D341Med (cell line): ENCODE data around the gene DLK1.

Experiments
- DNase-seq: peaks from one replicate; pipeline ENCODE4 v3.0.0; 2012; ENCODE audit warnings: low spot score

Gene DLK1

DNA sequence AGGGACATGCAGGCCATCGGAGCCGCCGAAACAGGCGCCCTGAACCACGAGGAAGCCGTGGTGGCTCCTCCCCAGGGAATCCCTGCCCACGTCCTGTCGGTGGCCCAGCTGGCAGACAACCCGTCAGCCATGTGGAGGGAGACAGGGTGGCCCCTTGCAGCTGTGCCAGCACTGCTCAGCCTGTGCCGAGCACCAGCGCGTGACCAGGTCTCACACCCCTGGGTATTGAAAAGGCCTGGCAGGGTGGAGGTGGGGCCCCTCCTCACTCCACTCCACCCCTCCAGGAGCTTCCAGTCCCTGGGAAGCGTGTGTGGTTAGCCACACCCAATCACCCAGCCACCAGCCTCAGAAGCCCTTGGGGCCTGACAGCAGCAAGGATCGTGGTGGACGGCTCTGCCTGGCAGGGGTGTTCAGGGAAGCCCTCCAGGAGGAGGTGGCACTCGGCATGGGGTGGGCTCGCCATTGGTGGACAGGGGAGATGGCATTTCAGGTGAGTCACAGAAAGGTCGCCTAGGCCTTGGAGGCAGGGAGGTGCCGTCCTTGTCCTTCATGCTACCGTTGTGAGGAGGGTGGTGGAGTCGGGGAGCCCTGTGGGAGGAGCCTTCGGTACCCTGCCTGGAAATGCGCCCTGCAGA is 12.3 kb upstream of the DLK1 start:
- DNase-seq = no peak

DNA sequence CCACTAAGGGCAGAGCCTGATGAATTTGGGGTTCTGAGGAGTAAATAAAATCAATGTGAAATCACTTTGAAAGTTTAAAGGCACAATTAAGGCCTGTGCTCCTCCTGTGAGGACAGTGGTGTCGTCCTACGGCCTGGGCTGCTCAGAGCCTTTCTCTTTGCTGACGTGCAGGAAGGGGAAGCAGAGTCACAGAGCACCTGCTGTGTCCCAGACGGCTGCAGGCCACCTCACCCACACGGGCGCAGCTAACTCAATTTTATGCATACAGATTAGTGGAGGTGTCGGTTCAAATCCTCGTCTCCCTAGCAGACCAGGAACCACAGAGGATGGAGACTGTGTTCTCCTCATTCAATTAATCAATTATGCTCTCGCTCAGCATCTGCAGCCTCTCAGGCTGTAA is 11.4 kb upstream of the DLK1 start:
- DNase-seq = no peak

DNA sequence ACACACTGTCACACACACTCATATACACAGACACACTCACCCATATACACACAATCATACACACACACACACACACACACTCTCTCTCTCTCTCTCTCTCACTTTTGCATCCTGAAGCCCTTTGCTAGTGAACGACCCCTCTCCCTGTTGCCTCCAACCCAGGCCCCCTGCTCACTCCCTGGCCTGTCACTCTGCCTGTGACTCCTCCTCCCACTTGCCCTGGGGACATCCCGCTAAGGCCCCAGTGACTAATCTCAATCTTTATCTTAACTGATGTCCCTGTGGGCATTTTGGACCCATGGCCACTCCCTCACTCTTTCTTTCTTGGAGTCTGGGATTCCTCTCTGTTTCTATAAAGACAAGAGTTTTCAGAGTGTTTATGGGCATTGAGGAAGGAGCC is 10.9 kb upstream of the DLK1 start:
- DNase-seq = no peak

DNA sequence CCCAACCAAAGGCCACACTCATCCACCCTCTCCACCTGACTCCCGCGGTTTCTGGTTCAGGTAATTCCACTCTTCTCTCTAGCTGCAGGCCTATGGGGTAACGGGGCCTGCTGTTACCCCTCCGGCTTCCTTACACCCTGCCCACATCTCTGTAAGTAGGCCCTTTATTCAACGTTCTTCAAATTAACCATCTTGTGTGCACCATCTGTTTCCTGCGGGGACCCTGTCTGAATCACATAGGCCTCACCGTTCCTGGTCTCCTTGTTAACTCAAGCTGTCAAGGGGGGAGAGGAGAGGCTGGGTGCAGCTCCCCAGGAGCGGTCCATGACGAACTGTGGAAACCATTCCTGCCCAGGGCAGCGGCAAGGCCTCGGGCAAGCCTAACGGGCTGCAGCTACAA is 9.3 kb upstream of the DLK1 start:
- DNase-seq = no peak

DNA sequence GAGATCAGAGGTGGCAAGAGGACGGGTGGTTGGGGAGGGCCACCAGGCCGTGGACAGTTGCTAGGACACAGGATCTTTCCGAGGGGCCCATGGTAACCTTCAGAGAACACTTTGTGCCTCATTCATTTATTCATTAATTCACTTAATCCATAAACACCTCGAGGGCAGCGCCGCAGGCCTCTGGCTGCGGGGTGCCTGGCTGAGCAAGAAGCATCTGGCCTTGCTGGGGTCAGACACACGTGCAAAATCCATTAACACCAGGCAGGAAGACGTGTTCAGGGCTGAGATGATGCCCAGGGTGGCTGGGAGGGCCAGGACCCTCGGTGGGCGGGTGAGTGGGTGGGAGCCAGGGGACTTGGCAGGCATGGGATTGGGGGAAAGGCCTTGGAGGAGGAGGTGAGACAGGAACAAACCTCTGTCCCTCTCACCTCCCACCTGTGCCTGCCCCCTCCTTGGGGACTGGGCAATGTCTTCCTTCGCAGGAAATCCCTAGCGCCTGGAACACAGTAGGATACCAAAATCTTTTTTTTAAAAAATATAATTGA is 6.6 kb upstream of the DLK1 start:
- no peak for DNase-seq

DNA sequence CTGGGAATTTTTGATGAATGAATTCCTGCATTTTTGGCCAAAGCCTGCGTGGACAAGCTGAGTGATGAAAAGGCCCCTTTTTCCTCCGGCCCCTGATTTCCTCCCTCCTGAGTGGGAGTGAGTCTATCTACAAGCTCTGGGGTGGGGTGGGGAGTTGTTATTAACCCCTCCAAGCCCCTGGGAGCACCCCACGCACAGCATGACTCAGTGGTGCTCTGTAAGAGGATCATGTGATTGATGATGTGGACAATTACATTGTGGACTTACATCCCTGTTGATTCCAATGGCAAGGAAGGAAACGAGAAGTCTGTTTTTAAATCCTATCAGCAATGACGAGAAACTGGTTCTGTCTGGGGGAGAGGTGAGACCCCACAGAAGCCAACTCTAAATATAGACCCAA is 5.1 kb upstream of the DLK1 start:
- no peak for DNase-seq

DNA sequence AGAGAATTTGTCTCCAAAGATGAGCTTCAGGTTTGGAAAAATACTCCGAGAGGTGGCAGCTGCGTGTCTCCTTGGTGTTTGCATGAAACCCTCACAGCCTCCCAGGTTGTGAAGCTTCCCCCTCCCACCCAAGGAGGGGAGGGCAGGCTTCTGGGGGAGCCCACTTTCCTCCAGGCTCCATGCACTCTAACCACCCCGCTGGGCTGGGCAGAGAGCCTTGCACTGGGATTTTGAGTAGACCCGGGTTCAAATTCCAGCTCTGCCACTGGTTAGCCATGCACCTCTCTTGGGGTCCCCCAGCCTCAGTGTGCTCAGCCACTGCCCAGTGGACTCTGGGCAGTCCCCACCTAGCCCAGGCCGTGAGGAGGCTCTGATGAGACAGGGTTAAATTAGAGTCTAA is 4.3 kb upstream of the DLK1 start:
- no peak for DNase-seq

DNA sequence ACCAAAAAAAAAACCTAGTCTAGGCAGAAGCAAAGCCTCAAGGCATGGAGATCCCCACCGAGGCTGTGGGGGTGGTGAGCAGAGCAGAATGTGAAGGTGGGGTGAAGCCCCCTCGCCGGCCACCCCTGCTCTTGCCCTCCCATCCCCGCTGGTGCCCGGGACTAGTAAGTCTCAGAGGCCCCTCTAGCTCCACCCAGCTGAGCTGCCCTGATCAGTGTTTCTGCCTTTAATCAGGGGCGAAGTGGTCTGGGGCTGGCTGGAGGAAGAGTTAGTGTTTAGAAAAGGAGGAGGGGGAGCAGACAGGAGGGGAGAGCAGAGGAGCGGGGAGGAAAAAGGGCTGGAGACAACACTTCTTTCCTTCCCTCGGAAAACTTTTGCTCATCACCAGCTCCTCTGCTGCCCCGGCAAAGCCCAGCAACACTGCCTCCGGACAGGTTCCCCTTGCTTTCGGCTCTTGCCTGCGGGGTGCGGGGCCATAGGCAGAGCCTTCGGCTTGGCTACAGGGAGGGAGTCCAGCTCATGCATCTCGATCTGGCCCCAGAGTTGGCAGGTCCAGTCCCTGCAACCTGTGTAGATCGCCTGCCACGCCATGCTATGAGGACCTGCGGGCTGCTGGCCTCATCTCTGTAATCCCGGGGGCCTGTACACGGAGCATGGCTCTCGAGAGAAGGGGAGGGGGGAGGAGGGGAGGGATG is 3.4 kb upstream of the DLK1 start:
- DNase-seq = no peak

DNA sequence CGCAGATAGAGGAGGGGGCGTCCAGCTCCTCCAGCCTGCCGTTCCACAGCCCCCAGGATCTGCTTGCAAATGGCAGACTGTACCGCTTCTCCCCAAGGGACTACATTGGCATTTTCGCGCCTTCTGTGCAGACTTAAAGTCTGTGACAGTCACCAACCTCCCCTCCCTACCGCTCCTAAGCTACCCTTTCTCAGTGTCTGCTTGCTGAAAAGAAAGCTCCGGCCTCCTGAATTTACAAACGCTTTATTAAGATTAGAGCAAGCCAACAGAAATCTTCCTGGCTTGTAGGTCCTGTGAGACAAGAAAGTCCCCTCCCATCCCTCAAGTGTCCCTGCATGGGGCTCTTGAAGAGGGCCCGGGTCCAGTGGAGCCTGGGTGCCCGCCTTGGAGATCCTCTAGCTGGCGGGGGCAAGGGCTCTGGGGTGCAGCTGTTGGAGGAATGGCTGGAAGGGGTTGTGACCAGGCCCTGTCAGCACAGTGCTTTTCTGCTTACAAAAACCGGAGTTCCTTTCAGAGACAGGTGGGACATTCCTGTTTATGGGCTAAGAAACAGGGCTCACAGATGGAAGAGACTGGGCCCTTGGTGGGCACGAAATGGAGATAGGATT is 2.8 kb upstream of the DLK1 start:
- DNase-seq = no peak

DNA sequence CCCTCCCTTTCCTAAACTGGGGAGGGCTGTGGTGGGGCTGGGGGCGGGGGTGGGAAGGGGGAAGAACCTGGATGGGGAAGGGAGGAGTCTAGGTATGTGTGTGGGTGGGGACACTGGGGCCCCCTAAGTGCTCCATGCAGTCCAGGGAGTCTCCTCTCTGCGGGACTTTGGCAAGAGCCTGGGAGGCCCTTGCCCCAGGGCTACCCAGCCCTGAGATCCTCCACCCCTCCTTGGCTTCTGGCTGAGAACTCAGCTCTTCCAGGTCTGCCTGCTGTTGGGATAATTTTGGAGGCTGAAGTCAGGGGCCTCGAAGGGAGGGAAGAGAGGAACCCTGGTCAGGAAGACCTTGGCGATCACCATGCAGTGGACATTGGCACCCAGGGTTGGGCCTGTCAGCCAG is 2.2 kb upstream of the DLK1 start:
- no peak for DNase-seq

DNA sequence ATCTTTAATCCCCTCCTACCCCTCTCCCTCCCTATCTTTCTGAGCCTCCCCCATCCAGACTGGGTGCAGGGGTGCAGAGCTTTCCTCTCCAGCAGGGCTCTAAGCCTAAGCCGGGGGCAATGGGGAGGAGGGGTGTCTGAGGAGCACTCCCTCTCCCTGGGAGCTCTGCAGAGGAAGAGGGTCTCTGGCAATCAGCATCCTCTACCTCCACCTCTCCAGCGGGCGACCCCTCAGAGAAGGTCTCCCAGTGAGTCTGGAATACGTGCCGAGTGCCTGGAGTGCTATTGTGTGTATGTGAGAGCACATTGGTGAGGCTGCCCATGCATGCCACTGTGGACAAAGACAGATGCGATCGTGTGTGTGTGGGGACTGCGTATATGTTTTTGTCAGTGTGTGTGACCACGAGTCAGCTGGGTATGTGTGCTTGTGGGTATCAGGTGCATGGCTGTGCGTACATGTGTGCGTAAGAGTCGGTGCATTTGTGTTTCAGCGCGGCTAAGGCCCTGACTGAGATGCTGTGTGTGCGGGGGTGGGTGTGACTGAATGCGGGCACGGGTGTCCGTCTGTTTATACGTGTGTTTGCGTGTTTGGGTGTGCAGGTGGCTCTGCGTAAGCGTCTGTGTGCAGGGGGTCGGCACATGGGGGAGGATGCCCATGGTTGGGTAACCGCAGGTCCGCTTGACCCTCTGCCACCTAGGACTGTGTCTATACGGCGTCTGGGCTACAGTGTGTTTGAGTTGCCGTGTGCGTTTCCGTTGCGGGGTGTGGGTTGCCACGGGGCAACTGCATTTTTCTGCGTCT is 905 bp upstream of the DLK1 start:
- DNase-seq = no peak

DNA sequence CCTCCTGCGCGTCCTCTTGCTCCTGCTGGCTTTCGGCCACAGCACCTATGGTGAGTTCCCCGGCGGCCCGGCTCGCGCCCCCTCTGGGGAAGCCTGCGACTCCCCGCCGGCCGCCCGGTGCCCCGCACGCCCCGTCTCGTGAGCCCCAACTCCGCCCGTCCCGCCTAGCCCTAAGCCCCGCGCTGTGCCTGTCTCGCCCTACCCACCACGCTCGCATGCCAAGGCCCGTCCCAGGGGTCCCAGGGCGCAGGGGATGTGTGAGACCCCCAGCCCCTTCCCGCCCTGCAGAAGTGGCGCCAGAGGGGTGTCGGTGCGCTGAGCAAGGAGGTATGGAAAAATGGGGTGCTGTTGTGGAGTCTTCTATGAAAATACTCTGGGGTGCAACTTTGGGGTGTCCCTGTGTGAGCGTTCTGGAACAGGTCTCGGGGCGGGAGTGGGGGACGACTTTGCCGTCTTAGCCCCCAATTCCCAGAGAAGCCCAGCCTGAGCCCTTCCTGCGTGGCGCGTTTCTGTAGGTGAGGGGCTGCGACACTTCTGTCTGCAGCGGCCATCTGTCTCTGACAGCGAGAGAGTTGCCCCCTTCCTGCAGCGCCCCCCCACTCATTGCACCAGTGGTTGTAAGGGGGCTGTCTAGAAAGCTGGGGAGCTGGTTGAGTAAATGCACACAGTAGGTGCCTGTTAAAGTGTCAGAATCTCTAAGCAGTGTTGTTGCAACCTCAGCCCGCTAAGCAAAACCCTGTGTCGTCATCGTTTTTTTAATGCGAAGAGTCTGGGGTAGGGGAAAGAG is 587 bp downstream of the DLK1 start:
- no peak for DNase-seq

DNA sequence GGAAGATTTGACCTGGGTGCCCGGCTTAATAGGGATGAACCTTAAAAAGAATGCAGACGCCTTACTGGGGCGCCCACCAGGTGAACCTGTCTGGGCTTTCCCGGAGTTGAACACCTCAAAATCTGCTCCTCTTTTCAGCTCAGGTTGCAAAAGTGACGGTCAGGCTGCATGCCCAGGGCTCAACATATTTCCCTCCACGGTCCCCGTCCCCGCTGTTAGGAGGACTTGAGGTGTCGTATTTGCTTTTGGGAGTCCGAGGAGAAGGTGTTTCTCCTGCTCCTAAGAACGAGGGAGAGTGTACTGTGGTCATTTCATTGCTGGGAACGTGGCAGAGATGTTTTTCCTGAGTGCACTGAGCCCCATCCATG is 1.2 kb downstream of the DLK1 start:
- DNase-seq = no peak

DNA sequence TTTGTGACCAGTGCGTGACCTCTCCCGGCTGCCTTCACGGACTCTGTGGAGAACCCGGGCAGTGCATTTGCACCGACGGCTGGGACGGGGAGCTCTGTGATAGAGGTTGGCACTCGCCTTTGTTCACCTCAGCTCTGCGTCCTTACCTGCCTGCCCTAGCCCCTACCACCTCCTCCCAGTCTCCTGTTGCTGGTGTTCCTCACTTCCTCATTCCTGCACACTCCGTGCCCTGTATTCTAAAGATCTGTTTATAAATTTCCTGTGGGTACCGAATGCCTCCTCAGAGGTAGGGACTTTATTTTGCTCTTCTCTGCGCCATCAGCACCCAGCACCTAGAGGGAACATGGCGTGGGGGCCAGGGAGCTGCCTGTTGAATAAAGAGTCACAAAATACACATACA is 2.3 kb downstream of the DLK1 start:
- DNase-seq = no peak

DNA sequence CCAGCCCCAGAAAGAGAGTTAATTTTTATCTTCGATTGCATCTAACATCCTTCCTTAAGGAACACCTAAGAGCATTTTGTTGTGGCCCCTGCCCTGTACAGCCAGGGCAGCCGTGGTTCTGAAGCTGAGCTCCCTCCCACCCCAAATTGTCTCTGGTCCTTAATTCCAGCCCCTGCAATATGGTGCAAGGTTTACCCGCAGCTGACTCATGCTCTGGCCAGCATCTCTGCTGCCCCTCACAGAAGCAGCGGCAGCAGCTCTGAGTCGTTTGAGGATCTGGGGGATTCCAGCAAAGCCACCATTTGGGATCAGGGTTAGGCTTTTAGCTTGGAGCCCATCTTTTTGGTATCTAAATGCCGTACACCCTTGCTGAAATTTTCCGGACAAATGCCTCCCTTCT is 3.3 kb downstream of the DLK1 start:
- DNase-seq = no peak

DNA sequence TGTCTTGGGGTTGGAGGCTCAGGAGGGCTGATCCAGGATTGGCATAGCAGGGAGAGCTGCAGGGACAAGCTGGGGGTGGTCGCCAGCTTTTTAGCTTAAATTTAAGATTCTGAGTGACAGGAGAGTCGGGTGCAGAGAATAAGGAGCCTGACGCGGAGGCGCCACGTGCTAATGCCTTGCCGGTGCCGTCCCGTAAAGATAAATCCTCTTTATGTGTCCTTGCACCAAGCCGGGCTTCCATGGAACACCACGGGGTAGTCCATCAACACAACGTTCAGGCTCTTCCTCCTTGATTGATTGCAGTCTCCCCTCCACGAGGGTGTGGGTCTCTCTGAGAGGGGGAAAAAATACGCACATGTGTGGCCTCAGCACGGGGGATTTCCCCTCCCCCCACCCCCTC is 3.9 kb downstream of the DLK1 start:
- no peak for DNase-seq

DNA sequence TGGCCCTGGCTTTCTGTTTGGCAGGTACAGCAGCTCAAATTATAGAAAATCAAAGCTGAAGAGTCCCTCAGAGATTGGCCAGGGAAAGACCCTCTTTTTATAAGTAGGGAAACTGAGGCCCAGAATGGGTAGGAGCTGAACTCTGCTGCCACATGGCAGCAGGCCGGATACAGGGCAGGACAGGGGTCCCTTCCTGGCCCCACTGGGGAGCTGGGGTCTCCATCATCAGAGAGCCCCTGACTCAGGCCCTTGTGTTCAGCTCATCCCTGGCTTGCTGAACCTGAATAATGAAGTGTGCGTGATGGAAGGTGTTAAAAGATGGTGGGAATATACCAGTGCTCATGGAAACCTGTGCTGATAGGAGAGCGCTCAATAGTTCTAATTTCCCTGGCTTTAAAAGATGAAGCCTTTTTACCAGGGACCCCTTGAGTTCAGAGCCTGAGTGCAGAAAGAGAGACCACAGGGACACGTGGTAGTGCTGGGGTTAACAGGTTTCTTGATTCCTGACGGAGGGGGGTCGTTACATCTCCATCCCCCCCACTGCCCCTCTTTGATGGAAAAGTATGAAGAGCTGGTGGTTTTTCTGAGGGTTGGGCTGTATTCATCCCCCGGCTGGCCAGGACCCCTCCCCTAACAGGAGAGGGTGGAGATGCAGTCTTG is 4.4 kb downstream of the DLK1 start:
- DNase-seq = no peak

DNA sequence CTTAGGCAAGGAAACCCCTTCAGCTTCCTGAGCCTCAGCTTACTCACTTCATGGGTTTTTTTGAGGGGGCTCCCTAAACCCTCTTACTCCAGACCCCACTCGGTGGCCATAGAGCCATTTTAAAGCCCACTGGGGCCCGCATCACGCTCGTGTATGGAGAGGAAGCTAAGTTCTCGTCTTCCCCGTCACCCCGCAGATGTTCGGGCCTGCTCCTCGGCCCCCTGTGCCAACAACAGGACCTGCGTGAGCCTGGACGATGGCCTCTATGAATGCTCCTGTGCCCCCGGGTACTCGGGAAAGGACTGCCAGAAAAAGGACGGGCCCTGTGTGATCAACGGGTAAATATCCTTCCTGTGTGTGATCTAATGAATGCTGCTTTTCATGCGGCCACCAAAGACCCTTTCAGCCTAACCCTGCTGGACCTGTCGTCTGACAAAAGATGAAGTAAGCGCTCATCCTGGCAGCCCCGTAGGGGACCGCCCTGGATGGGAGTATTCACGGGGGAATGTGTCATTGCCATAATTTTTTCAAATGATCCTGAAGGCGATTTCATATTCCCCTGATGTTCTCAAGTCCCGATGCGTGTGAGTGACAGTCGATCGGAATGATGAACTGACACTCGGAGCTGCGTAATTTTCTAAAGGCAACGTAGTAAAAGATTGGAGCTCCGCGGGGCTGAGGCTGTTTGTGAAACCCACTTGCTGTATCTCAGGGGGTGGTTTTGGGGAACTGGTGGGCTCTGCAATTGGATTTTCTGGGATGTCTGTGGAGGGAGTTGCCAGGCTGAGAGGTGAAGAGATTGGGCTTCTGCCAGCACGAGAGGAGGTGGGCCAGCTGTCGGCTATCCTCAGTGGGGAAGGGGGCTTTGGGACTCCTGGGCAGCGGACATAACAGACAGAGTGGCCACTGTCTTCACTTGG is 5.4 kb downstream of the DLK1 start:
- no peak for DNase-seq

DNA sequence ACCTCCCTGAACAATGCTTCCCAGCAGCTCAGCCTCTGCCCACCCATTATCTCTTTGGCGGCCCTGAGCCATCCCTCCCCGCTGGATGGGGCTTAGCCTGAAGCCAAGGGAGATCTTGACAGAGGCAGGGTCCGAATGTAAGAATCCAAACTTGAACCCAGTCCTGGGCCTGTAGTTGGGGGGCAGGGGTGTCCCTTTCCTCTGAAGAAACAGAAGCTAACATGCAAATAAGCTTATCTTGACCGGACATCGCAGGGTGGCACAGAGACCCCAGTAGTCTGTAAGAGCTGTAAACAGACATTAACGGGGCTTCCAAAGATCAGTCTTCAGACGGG is 6.0 kb downstream of the DLK1 start:
- no peak for DNase-seq

DNA sequence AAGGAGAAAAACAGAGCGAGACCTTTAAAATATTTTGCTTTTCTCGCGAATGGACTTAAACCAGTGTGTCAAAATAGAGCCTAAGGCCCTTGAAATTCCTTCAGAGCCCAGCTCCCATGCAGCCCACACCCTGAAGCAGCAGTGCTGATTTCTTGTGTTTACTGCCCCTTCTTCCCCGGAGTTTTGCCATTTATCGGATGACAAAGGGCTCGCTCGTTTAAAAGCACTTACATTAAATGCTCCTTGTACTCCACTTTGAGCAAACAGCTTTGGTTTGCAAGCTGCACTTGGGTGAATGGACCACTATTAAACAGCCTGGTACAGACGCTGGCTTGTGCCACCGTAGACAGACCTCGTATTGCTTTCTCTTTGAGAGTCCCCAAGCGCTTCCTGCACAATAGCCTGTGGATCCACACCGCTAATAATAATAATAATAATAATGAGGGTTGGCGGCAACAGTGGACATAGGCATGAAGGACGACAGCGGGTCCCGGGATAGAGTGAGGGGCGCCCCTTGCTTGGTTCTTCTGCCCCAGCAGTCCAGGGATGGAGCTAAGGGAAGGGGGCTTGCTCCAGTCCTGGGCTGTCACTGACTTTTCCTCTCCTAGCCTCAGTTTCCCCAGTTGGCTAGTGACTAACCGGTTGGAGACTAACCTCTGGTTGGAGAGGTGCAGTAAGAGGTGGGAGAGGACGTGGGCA is 6.6 kb downstream of the DLK1 start:
- DNase-seq = no peak
